CD4-positive, alpha-beta T cell treated with Interleukin-10 for 1 hour (primary cell): ENCODE results near the gene AUNIP.

ENCODE experiments used
- DNase-seq: peaks from one replicate; pipeline ENCODE4 v3.0.0-alpha.2; 2020

The AUNIP gene

GRCh38 chr1:25787760-25788166 lies 71.5 kb downstream of the AUNIP start:
- no peak for DNase-seq

- no peak for DNase-seq
These were observed 72.1 kb downstream of the AUNIP start for GRCh38 chr1:25786887-25787759.

DNA sequence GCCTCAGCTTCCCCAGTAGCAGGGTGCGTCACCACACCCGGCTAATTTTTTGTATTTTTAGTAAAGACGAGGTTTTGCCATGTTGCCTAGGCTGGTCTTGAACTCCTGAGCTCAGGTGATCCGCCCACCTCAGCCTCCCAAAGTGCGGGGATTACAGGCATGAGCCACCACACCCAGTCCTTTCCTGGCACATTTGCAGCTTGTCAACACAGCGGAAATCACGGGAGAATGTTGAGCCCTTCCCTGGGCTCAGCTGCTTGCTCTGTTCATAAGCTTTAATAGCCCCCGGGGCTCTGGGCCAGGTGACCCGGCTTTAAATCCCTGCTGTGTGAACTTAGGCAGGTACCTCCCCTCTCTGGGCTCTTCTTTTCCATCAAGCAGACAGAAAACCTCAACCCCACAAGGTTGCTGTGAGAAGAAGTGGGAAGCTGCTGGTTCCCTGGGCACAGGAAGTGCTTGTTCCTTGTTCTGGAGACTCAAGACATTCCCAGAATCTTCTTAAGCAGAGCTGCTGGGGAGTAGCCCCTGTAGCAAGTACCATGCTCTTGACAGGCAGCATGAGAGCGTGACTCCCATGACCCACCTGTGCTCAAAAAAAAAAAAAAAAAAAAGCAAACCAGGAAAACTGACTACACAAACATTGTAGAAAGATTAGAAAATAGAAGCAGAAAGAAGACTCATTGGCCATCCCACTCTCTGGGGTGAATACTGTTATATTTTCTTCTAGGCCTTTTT lies 73.8 kb downstream of the AUNIP start:
- no peak for DNase-seq

DNA sequence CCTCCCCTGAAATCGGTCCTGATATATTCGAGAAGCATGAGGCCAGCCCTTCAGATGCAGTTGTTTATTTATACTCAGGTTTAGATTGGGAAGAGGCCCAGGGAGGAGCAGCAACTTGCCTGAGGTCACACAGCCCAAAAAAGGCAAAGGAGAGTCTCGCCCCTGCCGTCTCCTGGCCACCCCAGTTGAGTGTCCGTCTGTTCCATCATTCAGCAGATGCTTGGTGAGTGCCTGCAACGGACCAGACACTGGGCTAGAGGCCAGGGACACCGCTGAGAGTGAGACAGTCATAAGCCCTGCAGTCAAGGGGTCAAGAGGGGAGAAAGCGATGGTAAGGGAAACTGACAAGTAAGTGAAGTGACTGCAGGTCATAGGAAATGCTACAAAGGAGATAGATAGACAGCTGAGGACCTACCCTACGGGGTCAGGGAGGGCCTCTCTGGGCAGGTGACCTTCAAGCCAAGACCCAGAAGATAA lies 74.6 kb downstream of the AUNIP start:
- no peak for DNase-seq
